K562 (cell line): Measurements from ENCODE around the gene PTK7. TPM values are rescaled to one million over a fixed set of nuclear protein-coding genes. Genes with fewer than 3 reads are reported as not detected.

ENCODE experiments used
- ATAC-seq: fragments of 200-7000 bp; cut with Tn5 transposase; 3 replicates; pipeline ENCODE4 v1.9.1; 2020; ENCODE audit warnings: moderate library complexity
- BruUV-seq: library from RNA; stranded (reverse); fragments of 400-500 nt; replicated peaks from 2 replicates; lab custom pipeline; 2021; lab: Mats Ljungman, UMichigan
- CTCF ChIA-PET: fragments of 300-600 bp; formaldehyde crosslinking; extraction: SDS; loops from one replicate; lab custom pipeline; 2021; ENCODE audit warnings: low intra/inter-chr PET ratio; lab: Yijun Ruan, JAX
- POLR2A ChIA-PET: fragments of 300-600, 350-650 bp; sonication (Branson Sonifier 250); formaldehyde crosslinking; extraction: SDS; loops from one replicate; lab custom pipeline; 2021; ENCODE audit warnings: antibody characterized with exemption, inconsistent platforms; lab: Yijun Ruan, JAX
- DNase-seq, 4 experiments: peaks; one replicate each; pipeline versions ENCODE4 v3.0.0 to v3.0.0-alpha.2; 2011 to 2018; ENCODE audit warnings: low spot score in 3 of 4, mixed read lengths in 3 of 4; ENCODE audit errors: extremely low read depth in 1 of 4
- FAIRE-seq: peaks from 2 replicates; lab custom pipeline; 2011; peaks lifted over from hg19 to GRCh38; lab: Jason Lieb, UNC
- H2AFZ ChIP-seq: 2 replicates; pipeline ENCODE4 v1.6.0; 2011; ENCODE audit warnings: low read depth, low read length, control low read depth, inconsistent platforms
- H3K27ac ChIP-seq: fragments of 200-600 bp; 3 replicates; pipeline ENCODE4 v1.8.0; 2011; ENCODE audit warnings: low read depth, mild to moderate bottlenecking, control low read depth, inconsistent platforms, low read length, moderate library complexity, mixed read lengths; ENCODE audit errors: extremely low read depth
- H3K27me3 ChIP-seq, 2 experiments: fragments of 300-600 bp in 1 of 2; 2 replicates in 1 of 2; 3 replicates in 1 of 2; pipeline versions ENCODE4 v1.6.0 to v1.8.0; 2011; ENCODE audit warnings: inconsistent platforms in 2 of 2, low read length in 2 of 2, mild to moderate bottlenecking in 1 of 2, mixed read lengths in 1 of 2, moderate library complexity in 1 of 2; ENCODE audit not compliant: control insufficient read depth in 2 of 2, insufficient read depth in 2 of 2
- H3K36me3 ChIP-seq: fragments of 300-600 bp; 3 replicates; pipeline ENCODE4 v1.8.0; 2011; ENCODE audit warnings: mild to moderate bottlenecking, low read length, inconsistent platforms; ENCODE audit not compliant: control insufficient read depth, insufficient read depth
- H3K4me1 ChIP-seq, 2 experiments: fragments of 200-600 bp in 1 of 2; replicated peaks in 1 of 2; 2 replicates in 1 of 2; 3 replicates in 1 of 2; pipeline versions ENCODE4 v1.5.1 to v1.8.0; 2011; ENCODE audit warnings: inconsistent platforms in 2 of 2, low read length in 2 of 2, mild to moderate bottlenecking in 1 of 2, mixed read lengths in 1 of 2, moderate library complexity in 1 of 2; ENCODE audit not compliant: control insufficient read depth in 2 of 2, insufficient read depth in 2 of 2
- H3K4me2 ChIP-seq: 2 replicates; pipeline ENCODE4 v1.6.1; 2011; ENCODE audit warnings: low read length, control low read depth, inconsistent platforms, mixed read lengths; ENCODE audit not compliant: insufficient read depth
- H3K4me3 ChIP-seq: fragments of 200-600 bp; sonication (generic), shearing (Covaris generic); 2 replicates; pipeline ENCODE4 v1.5.1; 2016; ENCODE audit warnings: control low read depth, inconsistent platforms
- H3K79me2 ChIP-seq: fragments of 200-600 bp; 3 replicates; pipeline ENCODE4 v1.8.0; 2011; ENCODE audit warnings: low read length, inconsistent platforms; ENCODE audit not compliant: control insufficient read depth, insufficient read depth
- H3K9ac ChIP-seq, 2 experiments: 2 replicates each; pipeline versions ENCODE4 v1.6.0 to v1.6.1; 2011; ENCODE audit warnings: low read depth in 2 of 2, low read length in 2 of 2, control low read depth in 1 of 2, inconsistent platforms in 1 of 2, mild to moderate bottlenecking in 1 of 2, mixed read lengths in 1 of 2; ENCODE audit not compliant: insufficient read depth in 1 of 2
- H3K9me1 ChIP-seq: one replicate; pipeline ENCODE4 v1.6.0; 2011; ENCODE audit warnings: inconsistent platforms, mild to moderate bottlenecking, low read length, moderate library complexity; ENCODE audit not compliant: control insufficient read depth, insufficient read depth
- H3K9me3 ChIP-seq: replicated peaks from 2 replicates; pipeline ENCODE4 v1.5.1; 2011; ENCODE audit warnings: low read depth, low read length, inconsistent platforms; ENCODE audit not compliant: control insufficient read depth, insufficient read depth
- H4K20me1 ChIP-seq: replicated peaks from 2 replicates; pipeline ENCODE4 v1.6.1; 2011; ENCODE audit warnings: low read length, inconsistent platforms, mixed read lengths; ENCODE audit not compliant: control insufficient read depth, insufficient read depth
- CHD4 ChIP-seq: fragments of 200-600 bp; sonication (generic); IDR thresholded peaks from 3 replicates; pipeline ENCODE4 v1.6.1; 2012; ENCODE audit warnings: low read depth, mild to moderate bottlenecking, mixed read lengths, low read length, inconsistent platforms; ENCODE audit not compliant: insufficient read depth, insufficient replicate concordance, poor library complexity, severe bottlenecking
- HMGN3 ChIP-seq: IDR thresholded peaks from 2 replicates; pipeline ENCODE4 v1.6.1; 2011; ENCODE audit warnings: borderline replicate concordance, low read depth, mild to moderate bottlenecking, mixed read lengths, low read length; ENCODE audit not compliant: insufficient read length; ENCODE audit errors: extremely low read depth
- IRF2 ChIP-seq: sonication (generic); formaldehyde crosslinking; IDR thresholded peaks from 2 replicates; pipeline ENCODE4 v1.8.1; 2022; ENCODE audit warnings: mild to moderate bottlenecking, missing genetic modification reagents
- MCM7 ChIP-seq, 2 experiments: fragments of 450-650 bp; IDR thresholded peaks; 2 replicates each; pipeline ENCODE4 v1.6.1; 2016 to 2018
- NCOA6 ChIP-seq: fragments of 450-650 bp; IDR thresholded peaks from 2 replicates; pipeline ENCODE4 v1.6.1; 2017; ENCODE audit warnings: mild to moderate bottlenecking
- PTTG1 ChIP-seq: fragments of 450-650 bp; IDR thresholded peaks from 2 replicates; pipeline ENCODE4 v1.6.1; 2016; ENCODE audit warnings: low read depth, mild to moderate bottlenecking, missing genetic modification characterization, missing compliant biosample characterization
- RBBP5 ChIP-seq: fragments of 200-600 bp; sonication (generic); IDR thresholded peaks from 2 replicates; pipeline ENCODE4 v1.6.1; 2012; ENCODE audit warnings: borderline replicate concordance, mild to moderate bottlenecking, low read length, control low read depth, inconsistent platforms; ENCODE audit not compliant: insufficient read depth, poor library complexity, severe bottlenecking
- TOE1 ChIP-seq, 2 experiments: fragments of 450-650 bp in 1 of 2; sonication (generic) in 1 of 2; formaldehyde crosslinking in 1 of 2; IDR thresholded peaks; 2 replicates each; pipeline versions ENCODE4 v1.7.1 to v1.8.0; 2016 to 2022; ENCODE audit warnings: borderline replicate concordance in 2 of 2, mild to moderate bottlenecking in 2 of 2, antibody characterized with exemption in 1 of 2, inconsistent platforms in 1 of 2, low read depth in 1 of 2, missing genetic modification reagents in 1 of 2, moderate library complexity in 1 of 2
- ZNF561 ChIP-seq: fragments of 450-650 bp; formaldehyde crosslinking; conservative IDR thresholded peaks from 2 replicates; pipeline ENCODE4 v1.4.0; 2020; ENCODE audit warnings: mild to moderate bottlenecking, moderate library complexity
- ZNF75A ChIP-seq: fragments of 450-650 bp; formaldehyde crosslinking; IDR thresholded peaks from 2 replicates; pipeline ENCODE4 v1.4.0; 2020; ENCODE audit warnings: mild to moderate bottlenecking
- WGBS: fragments of 100-300 bp; shearing (Covaris generic); methylation state at CpG from one replicate; pipeline ENCODE4 v1.1.6; 2016; ENCODE audit warnings: low coverage, mixed read lengths; ENCODE audit not compliant: insufficient coverage; ENCODE audit errors: missing lambda C conversion rate; 5-methylcytosine and 5-hydroxymethylcytosine counted together
- in situ Hi-C: fragments of 300-500 bp; cut with MboI; formaldehyde crosslinking; loops from 4 replicates; pipeline ENCODE4 v1.15.0; 2018; ENCODE audit warnings: inconsistent platforms, mixed read lengths
- intact Hi-C: fragments of 100-400 bp; cut with micrococcal nuclease; formaldehyde crosslinking; loops from 2 replicates; pipeline ENCODE4 v1.14.2; 2022
- polyA plus RNA-seq, 8 experiments: library from polyadenylated mRNA; depleted of rRNA in 4 of 8; stranded (reverse) in 5 of 8; unstranded in 3 of 8; fragments of >200 nt; fragmentation: Nextera tagmentation in 2 of 8; fragmentation: Illumina TruSeq in 1 of 8; extraction: Ambion mirVana in 2 of 8; extraction: Trizol in 1 of 8; gene quantifications; 2 replicates each; pipeline versions ENCODE4 v1.2.1 to v1.2.3, GENCODE V29; 2011 to 2014; ENCODE audit warnings: inconsistent platforms in 1 of 8, missing spikeins in 1 of 8
- total RNA-seq, 7 experiments: library from RNA; depleted of rRNA in 6 of 7; stranded (reverse); fragments of >200 nt in 6 of 7; fragmentation: Illumina TruSeq in 2 of 7; extraction: Trizol in 2 of 7; gene quantifications; 2 replicates each; pipeline versions ENCODE4 v1.2.1 to v1.2.3, GENCODE V29; 2011 to 2021; ENCODE audit warnings: low replicate concordance in 1 of 7

Gene PTK7
- total and polyA plus RNA-seq, 9 of the 15 experiments (the other 6 are each of a cell fraction or from before 2014, with no cell fraction given): 0.20 to 6.8 (median 4.2) TPM

DNA sequence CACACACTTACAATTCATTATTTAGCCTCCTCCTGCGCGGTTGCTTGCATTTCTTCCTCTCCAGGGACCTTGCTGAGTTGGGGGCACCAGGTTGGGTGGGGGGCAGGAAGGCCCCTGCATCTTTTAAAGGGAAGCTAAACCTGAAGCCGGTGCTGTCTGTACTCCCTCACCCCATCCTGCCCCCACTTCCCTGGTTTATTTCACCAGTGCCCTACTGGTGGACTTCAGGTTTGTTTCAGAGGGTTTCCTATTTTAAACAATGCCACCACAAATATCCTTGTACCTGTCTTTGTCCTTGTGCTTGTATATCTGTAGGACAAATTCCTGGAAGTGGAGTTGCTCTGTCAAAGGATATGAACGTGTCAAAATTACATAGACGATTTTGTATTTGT is 21.0 kb downstream of the PTK7 start:
- ATAC-seq (no peak), DNase-seq (no peak), FAIRE-seq (no peak)
- in situ Hi-C loops: no loop called here
- TF ChIP-seq IRF2 (CRISPR knock-in tag): no peak
- TF ChIP-seq CHD4: no peak
- no peak for TF ChIP-seq RBBP5
- no peak for TF ChIP-seq MCM7 (IDR thresholded peaks at IDR 0.05)
- no peak for TF ChIP-seq NCOA6
- TF ChIP-seq PTTG1 (tag): no peak
- TF ChIP-seq HMGN3: no peak
- TF ChIP-seq ZNF561 (CRISPR knock-in tag): no peak
- TF ChIP-seq TOE1 (IDR thresholded peaks at IDR 0.05; ENCODE audit: borderline replicate concordance): no peak
- TF ChIP-seq TOE1 (CRISPR knock-in tag; IDR thresholded peaks at IDR 0.05; ENCODE audit: borderline replicate concordance, low read depth): no peak
- no peak for TF ChIP-seq ZNF75A (CRISPR knock-in tag)
- Histone ChIP-seq H4K20me1 (no peaks in the 10 kb centered on the region), H3K9me3 (no peaks in the 10 kb centered on the region), H3K9ac (peak overlapping the region in 1 of 2 experiments; percentile 23; a peak in 1 of 4 replicates), H3K4me3 (no peak overlapping the region), H3K36me3 (no peaks in the 10 kb centered on the region), H3K4me2 (no peak overlapping the region), H2AFZ (peak overlapping the region; percentile 41), H3K4me1 (peaks cover 22 to 27% of the 10 kb centered on the region in 2 experiments), H3K27ac (peak overlapping the region; percentile 4; the same call in 1 of the 3 replicates), H3K9me1 (no peaks in the 10 kb centered on the region), H3K79me2 (no peaks in the 10 kb centered on the region), H3K27me3 (no peaks in the 10 kb centered on the region)
- no TSS peak for BruUV-seq
- 43% methylated on average over 5 of the region's 5 CpGs for WGBS
- ChIA-PET CTCF (interaction anchor here (1.0 kb wide), 1 partner anchor 9 kb away, joined by 3 read pairs; no protein-coding TSS in a partner anchor), POLR2A (interaction anchor here (0.6 to 2.5 kb wide), 12 partner anchors 10 to 1721 kb away, joined by 3 to 11 read pairs (median 4); partner anchors contain the start of genes KLHDC3 and TJAP1)
- intact Hi-C loops: no loop called here
